ENCODE results near the gene ROBO2.

ROBO2 gene

GRCh38 chr3:77513542-77513941, 473.6 kb downstream of the ROBO2 start:
- ATAC-seq (no peak), DNase-seq (no peak)

- ATAC-seq: no peak
- DNase-seq: no peak
These were observed 474.9 kb downstream of the ROBO2 start for GRCh38 chr3:77514766-77515165.

GRCh38 chr3:77524463-77524862, 484.6 kb downstream of the ROBO2 start:
- DNase-seq (no peak), ATAC-seq (no peak)

- DNase-seq: no peak
- no peak for ATAC-seq
These were observed 485.2 kb downstream of the ROBO2 start for GRCh38 chr3:77524946-77525682.

GRCh38 chr3:77526573-77527113, 486.7 kb downstream of the ROBO2 start:
- no peak for DNase-seq
- no peak for ATAC-seq

GRCh38 chr3:77529522-77529921, 489.6 kb downstream of the ROBO2 start:
- no peak for ATAC-seq
- DNase-seq: no peak

GRCh38 chr3:77530870-77531269, 491.0 kb downstream of the ROBO2 start:
- DNase-seq (no peak), ATAC-seq (no peak)

DNA sequence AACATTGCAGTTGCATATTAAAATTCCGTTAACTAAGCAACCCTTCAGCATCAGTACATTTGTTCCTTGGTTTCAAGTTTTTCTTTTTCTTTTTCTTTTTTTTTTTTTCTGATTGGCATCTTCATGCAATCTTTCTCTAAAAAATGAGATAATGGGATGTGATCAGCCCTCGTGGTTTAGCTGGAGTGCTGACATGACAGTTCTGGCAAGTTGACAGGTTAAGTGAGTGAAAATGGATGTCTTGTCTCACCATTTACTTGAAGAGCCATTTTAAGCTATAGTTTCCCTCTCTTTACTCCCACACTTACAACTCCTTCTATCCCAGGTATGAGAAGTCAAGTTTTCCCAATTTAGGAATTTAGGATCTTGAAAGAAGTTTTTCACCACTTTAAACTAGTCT, 495.2 kb downstream of the ROBO2 start:
- no peak for ATAC-seq
- no peak for DNase-seq

GRCh38 chr3:77536038-77536775, 496.3 kb downstream of the ROBO2 start:
- no peak for DNase-seq
- ATAC-seq: no peak

- no peak for DNase-seq
- no peak for ATAC-seq
These were observed 499.1 kb downstream of the ROBO2 start for GRCh38 chr3:77539014-77539413.

- no peak for DNase-seq
These were observed 499.8 kb downstream of the ROBO2 start for GRCh38 chr3:77539677-77540076.

DNA sequence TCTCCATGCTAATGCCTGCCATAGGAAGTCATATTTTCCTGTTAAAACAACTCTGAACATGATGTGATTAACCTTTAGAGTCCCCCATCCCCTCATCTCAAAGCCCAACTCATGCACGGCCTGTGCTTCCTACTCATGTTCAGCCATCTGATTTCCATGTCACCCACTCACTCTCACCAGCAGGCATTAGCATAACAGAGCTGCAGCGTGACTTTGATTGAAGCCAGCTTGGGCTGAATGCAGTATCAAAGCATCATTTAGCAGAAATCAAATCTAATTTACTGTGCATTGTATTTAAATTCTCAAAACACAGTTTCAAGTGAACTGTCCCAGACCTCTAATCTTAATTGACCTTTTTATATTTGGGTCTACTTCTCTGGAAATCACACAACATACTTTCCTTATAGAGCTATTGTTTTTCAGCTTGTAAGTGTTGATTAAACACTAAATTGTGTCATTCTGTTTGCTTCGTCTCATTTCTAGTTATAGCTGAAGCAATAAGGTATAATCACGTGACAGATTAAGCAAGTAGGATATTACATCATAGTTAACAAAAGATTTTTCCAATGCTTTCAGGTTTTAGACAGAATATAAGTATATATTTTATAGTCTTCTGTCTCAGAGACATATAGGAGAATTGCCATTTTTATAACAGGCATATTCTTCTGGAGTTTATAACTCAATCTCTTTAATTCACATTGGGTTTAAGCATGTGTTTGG, 501.5 kb downstream of the ROBO2 start:
- DNase-seq (no peak), ATAC-seq (no peak)

More at GRCh38 chr3:77539677-77540076, 499.8 kb downstream of the ROBO2 start:
- no peak for ATAC-seq

DNA sequence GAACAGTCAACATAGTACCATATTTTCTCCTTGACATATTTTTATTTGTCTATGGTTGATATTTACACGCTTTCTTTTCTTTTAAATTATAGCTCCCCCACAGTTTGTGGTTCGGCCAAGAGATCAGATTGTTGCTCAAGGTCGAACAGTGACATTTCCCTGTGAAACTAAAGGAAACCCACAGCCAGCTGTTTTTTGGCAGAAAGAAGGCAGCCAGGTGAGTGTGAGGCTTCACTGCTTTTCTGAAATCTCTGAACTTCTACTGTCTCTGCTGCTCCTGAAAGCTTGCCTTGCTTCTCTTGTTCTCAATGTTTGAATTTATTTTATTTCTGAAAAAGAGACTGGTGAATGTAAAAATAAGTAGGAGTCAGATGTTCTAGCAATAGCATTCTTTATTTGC, 506.3 kb downstream of the ROBO2 start:
- DNase-seq (no peak), ATAC-seq (no peak)

- DNase-seq (no peak), ATAC-seq (no peak)
These were observed 509.1 kb downstream of the ROBO2 start for GRCh38 chr3:77549034-77549433.

GRCh38 chr3:77553240-77553639, 513.3 kb downstream of the ROBO2 start:
- no peak for ATAC-seq
- DNase-seq: no peak

DNA sequence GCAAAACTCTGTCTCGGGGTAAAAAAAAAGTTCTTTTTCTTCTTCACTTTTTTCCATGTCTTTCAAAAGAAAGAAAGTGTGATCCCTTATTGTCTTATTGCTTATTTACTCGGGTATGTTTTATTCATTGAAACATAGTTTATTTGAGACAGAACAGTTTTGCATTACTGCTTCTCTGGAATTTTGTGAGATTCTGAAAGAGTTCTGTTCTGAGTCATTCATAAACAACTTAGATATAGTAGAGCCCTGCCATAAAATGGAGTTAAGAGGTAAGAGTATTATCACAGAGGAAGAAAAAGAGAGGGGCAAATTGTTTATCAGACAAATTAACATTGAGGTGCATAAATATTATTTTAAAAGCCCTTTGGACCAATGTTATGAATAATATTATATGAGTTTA, 522.2 kb downstream of the ROBO2 start:
- no peak for DNase-seq
- ATAC-seq: no peak

GRCh38 chr3:77563012-77563411, 523.1 kb downstream of the ROBO2 start:
- no peak for ATAC-seq

GRCh38 chr3:77566055-77566454, 526.2 kb downstream of the ROBO2 start:
- DNase-seq (no peak), ATAC-seq (no peak)

More at GRCh38 chr3:77563012-77563411, 523.1 kb downstream of the ROBO2 start:
- DNase-seq: no peak

DNA sequence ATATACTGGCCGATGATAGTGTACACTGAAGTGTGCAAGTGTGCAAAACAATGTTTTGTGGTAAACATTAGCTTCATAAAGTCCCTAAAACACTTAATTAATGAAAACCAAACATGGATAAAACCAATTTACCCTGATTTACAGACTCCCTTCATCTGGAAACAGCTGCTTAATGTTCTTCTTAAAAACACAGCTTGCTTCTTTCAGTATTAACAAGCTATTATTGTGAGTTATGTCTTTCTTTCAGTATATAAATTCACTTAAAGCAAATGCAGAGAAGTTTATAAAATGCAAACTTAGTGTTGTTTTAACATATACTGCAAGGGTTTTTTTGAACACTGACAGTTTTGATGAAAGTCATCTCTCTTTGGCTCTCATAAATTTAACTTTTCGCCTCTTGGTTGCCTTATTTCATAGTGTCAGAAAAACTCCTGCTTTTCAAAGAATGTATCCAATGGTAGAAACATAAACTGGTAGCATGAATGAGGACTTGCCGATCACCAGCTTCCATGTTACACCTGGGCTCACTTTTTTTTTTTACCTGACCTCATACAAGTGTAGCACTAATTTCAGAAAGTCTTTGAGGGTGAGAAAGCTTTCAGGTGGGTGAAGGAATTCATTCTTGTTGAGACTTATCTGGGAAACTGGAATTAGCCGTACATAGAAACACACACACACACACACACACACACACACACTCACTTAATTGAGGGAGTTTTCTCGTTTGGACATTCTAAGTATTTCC, 532.2 kb downstream of the ROBO2 start:
- no peak for ATAC-seq
- DNase-seq: no peak

DNA sequence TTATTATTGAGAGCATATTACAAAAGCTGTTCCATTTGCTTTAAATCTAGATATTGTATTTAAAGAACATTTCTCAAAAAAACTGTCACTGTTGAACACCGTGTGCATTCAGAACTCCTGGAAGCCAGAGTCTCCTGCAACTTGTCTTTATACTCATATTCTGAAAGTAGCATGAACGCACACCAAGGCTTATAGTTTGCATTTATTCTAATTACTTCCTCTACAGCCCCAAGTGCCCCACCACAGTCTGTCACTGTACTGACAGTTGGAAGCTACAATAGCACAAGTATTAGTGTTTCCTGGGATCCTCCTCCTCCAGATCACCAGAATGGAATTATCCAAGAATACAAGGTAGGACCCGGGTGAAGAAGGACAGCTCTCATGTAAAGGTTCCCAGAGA, 537.4 kb downstream of the ROBO2 start:
- DNase-seq: no peak

DNA sequence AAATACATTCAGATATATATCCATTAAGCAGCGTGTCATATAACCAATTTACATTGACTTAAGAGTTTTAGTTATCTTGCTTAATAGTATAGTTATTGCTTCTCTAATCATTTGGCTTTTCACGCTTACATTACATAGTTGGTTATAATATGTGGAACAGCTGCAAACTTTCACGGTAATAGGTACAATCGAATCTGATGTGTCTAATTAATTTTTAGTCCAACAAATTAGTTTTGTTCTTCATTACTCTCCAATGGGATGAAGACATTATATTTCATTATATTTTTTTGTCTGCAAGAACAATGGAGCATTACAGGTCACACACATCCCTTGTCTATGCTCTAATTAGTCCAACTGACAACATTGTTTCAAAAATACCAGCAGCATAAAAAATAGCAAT, 546.3 kb downstream of the ROBO2 start:
- no peak for DNase-seq
- ATAC-seq: no peak

More for the DNA sequence above, 537.4 kb downstream of the ROBO2 start:
- no peak for ATAC-seq

DNA sequence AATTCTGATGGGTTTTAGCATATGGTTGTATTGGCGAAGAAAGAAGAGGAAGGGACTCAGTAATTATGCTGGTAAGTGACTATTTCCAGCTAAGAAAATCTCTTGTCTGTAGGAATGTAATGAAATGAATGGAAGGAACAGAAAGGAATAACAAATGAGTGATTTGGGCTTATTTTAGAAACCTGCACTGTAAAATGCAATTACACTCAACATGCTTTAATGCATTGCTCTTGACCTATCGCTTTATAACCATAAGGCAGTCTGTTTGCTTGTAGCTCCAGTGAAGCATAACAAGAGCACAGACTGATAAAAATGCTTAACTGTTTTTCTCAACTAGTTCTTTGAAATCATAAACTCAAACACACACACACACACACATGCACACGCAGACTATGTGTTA, 549.0 kb downstream of the ROBO2 start:
- ATAC-seq (no peak), DNase-seq (no peak)

Data from stimulated activated naive CD8-positive, alpha-beta T cell treated with anti-CD3 and anti-CD28 coated beads, Interleukin-15, Interleukin-2, amounts not matched to agents 100 U/mL and 50 U/mL, for 24 hours (primary cell).